Fibroblast of gingiva (primary cell): ENCODE results near the gene AKR1C4.
"Not testable (repeated sequence)": the region's sequence is repeated elsewhere in the genome, so short reads cannot be mapped to it uniquely, and the experiment has no call there.

ENCODE experiments used
- DNase-seq: peaks from one replicate; pipeline ENCODE4 v3.0.0-alpha.2; 2011; ENCODE audit warnings: low read depth

Gene AKR1C4

DNA sequence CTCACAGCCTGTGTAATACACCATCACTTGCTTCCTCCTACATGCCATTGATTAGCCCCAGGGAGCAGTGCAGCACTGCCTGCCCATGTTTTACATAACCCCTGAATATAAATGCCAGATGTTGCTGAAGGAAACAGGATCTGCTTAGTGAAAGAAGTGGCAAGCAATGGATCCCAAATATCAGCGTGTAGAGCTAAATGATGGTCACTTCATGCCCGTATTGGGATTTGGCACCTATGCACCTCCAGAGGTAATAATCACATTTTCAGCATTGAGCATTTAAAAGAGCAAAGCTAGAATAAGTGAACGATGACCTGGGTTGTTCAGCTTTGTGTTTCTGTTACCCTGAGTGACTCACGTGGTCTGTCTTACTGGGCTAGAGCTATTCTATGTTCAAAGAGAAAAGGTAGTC lies at the start of gene AKR1C4:
AKR1C4 (plus strand) TSS at position 136 of the 412 bp plus-strand sequence; CDS start at position 167, 31 bp downstream.
- peak; percentile 40 for DNase-seq

GRCh38 chr10:5146920-5147254 lies 49.8 kb upstream of the AKR1C4 start:
- no peak for DNase-seq

- DNase-seq: no peak
Measured at GRCh38 chr10:5147255-5147980, 49.2 kb upstream of the AKR1C4 start.

DNA sequence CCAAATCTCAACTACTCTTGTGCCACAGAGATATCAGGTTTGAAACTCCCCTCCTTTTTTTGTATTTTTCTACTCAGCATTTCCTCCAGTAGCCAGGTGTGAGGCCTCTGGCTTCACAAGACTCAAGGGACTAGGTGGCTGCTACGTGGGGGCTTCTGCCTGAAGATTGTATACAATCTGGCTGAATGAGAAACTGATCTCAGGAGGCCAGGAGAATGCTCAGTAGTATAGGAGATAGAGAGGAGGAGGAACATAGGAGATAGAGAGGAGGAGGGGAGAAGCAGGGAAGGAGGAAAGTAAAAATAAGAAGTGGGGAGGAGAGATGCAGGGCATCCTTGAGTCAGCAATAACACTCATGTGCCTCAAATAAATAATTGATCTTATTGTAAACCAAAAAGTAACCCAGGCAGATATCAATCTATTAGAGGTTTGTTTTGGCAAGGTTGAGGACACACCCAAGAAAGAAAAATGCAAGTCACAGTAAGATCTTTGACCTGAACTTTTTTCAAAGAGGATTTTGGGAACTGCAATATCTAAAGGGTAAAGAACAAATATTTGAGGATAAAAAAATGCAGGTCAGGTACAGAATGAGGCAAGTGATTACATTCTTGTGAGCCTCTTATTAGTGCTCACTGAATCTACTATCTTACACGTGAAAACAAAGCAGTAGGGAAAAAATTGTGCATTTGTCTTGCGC lies 48.5 kb upstream of the AKR1C4 start:
- DNase-seq: no peak

GRCh38 chr10:5148678-5149032 lies 48.0 kb upstream of the AKR1C4 start:
- DNase-seq: no peak

- no peak for DNase-seq
Measured at GRCh38 chr10:5151076-5151475, 45.6 kb upstream of the AKR1C4 start.

DNA sequence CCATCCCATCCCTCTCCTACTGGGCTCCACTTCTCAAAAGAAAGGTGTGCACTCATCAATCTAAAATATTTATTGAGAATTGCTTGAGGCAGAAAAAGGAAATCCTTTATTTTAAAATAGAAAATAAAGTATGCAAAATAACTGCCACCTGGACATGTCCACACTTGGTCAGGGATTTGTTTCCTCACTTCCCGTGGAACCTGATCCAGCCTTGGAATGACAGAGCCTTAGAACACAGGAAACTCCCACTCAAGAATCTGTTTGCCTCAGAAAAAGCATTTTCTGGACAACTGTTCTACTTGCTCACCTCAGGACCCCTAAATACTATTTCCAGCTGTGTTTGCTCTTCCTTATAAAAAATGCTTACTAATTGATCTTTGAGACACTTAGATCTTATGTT lies 40.7 kb upstream of the AKR1C4 start:
- no peak for DNase-seq

DNA sequence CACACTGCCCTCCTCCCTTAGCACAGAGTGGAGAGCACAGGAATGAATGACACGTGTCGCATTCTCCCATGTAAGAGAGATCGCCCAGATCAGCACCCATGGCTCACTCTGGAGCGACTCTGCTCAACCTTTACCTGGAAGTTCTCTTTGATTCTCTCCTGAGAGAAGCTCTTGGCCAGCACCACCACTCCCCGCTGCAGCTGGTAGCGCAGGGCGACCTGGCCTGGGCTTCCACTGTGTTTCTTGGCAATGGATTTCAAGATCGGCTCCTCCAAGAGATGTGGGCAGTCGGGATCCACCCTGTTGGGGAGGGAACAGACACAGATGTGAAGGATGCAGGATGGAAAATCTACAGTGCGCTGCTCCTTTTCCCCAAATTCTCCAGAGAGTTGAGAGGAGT lies 39.1 kb upstream of the AKR1C4 start:
- DNase-seq: no peak

GRCh38 chr10:5159126-5159525 lies 37.5 kb upstream of the AKR1C4 start:
- no peak for DNase-seq

DNA sequence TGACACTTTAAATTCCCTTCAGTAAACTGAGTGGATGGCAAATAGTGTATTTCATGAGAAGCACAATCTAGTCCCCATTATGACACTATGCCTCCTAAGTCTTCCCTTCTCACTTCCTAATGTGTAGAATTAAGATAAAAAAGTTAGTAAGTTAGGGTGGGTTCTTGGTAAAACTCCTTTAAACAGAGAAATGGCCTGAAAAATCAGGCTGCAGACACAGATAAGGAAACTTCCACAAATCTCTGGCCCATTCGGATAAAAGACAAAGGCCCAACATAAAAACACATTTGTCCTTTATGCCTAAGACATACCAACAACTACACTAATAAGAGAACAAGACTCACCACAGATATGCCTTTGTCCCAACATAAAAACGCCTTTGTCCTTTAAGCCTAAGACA lies 33.1 kb upstream of the AKR1C4 start:
- DNase-seq: no peak

DNA sequence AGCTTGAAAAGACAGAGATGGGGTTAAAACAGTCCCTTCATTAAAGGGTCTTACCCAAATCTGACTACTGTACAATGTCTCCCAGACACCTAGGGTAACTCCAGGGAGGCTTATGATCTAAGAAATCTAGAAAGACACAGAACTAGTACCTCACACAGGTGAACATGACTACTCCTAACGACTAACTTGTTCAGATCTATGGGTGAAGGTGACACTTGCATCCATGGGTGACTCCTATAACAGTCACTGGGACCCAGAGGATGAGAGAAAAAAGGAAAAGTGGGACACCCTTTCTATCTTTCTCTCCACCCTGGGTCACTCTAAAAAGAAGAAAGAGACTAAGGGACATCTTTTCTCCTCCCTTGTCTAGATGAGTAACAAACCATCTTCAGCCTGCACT lies 30.9 kb upstream of the AKR1C4 start:
- no peak for DNase-seq

DNA sequence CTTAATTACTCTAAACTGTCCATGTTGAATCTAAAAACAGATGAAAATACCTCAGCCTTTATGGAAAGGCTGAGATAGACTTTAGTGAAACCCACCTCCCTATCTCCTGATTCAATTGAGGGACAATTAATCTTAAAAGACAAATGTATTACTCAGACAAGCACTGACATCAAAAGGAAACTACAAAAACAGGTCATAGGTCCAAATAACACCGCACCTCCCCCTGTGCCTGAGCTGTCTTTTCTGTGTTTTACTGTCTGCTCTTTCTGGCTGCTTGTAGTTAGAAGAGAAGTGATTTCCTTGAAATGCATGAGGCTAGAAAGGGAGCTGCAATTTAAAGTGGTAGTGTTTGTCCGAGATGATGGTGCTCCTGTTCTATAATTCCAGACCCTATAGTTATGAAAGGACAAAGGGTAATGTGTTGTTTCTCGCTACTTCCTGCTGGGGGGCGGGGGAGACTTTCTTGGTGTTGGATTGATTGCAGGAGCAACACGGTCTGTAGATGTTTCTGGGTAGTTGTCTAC lies 27.7 kb upstream of the AKR1C4 start:
- no peak for DNase-seq

DNA sequence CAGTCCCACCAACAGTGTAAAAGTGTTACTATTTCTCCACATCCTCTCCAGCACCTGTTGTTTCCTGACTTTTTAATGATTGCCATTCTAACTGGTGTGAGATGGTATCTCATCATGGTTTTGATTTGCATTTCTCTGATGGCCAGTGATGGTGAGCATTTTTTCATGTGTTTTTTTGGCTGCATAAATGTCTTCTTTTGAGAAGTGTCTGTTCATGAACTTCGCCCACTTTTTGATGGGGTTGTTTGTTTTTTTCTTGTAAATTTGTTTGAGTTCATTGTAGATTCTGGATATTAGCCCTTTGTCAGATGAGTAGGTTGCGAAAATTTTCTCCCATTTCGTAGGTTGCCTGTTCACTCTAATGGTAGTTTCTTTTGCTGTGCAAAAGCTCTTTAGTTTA lies 21.1 kb upstream of the AKR1C4 start:
- not testable (repeated sequence) for DNase-seq

- not testable (repeated sequence) for DNase-seq
Measured at GRCh38 chr10:5180503-5180902, 16.1 kb upstream of the AKR1C4 start.

DNA sequence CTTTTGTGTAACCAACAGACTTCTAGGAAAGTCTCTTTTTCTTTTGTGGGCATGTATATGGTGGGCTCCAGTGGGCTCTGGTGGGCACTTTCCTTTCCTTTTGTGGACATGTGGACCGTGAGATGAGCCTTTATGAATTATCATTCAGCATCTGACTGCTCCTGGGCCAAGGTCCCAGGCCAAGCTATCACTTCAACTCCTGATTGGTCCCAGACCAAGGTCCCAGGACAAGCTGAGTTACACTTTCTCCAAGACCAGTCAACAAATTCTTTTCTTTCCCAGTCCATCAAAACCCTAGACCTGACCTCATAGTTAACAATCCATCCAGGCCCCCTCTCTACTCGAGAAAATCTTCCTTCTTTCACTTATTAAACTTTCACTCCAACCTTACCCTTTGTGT lies 12.7 kb upstream of the AKR1C4 start:
- no peak for DNase-seq

GRCh38 chr10:5184987-5185775 lies 11.5 kb upstream of the AKR1C4 start, which contains the start of gene AKR1C8:
TSS of gene AKR1C8 (minus strand) at chr10:5185150. CDS start at chr10:5185104, 46 bp downstream.
- DNase-seq: no peak

- no peak for DNase-seq
Measured at GRCh38 chr10:5187867-5188266, 8.8 kb upstream of the AKR1C4 start.

DNA sequence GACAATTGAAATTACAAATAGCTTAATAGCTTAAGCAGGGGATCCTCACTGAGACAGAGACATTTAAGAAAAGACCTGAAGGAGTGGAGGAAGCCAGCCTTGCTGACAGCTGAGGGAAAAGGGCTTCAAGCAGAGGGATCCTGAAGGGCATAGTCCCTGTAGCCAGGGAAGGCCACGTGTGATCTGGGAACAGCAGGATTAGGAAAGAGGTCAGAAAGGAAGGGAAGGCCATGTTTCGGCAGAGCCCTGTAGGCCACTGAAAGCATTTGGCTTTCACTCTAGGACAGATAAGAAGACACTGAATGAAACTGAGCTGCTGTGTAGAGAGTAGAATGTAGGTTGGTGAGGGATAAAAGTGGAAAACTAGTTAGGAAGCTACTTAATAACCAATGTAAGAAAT lies 8.3 kb upstream of the AKR1C4 start:
- DNase-seq: no peak

- DNase-seq: no peak
Measured at GRCh38 chr10:5194431-5194830, 2.2 kb upstream of the AKR1C4 start.

DNA sequence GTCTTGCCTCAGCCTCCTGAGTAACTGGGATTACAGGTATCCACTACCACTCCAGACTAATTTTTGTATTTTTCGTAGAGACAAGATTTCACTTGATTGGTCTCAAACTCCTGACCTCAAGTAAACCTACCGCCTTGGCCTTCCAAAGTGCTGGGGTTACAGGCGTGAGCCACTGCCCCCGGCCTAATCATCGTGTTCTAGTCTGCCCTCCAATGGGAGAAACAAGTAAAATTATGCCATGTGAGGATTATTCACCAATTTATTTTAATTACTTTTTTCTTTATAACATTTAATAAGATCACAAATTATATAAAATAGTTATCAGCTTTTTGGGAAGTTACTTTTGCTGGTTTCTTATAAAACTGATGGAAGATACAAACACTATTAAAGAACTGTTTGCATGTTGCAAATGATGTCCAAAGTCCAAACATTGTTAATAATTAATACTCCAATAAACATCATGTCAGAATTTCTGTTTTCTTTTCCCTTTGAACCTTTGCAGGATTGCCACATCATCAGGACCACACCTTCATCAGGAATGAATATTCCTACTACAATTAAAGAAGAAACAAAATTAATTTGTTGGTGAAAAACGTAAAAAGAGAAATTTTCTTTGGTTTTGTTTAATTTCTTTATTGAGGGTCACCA lies 786 bp upstream of the AKR1C4 start:
- no peak for DNase-seq

- no peak for DNase-seq
Measured at GRCh38 chr10:5198386-5198785, 1.7 kb downstream of the AKR1C4 start.

- no peak for DNase-seq
Measured at GRCh38 chr10:5199398-5199797, 2.8 kb downstream of the AKR1C4 start.
